ENCODE results near the gene PAK3.

- TF ChIP-seq, protein P1, sequence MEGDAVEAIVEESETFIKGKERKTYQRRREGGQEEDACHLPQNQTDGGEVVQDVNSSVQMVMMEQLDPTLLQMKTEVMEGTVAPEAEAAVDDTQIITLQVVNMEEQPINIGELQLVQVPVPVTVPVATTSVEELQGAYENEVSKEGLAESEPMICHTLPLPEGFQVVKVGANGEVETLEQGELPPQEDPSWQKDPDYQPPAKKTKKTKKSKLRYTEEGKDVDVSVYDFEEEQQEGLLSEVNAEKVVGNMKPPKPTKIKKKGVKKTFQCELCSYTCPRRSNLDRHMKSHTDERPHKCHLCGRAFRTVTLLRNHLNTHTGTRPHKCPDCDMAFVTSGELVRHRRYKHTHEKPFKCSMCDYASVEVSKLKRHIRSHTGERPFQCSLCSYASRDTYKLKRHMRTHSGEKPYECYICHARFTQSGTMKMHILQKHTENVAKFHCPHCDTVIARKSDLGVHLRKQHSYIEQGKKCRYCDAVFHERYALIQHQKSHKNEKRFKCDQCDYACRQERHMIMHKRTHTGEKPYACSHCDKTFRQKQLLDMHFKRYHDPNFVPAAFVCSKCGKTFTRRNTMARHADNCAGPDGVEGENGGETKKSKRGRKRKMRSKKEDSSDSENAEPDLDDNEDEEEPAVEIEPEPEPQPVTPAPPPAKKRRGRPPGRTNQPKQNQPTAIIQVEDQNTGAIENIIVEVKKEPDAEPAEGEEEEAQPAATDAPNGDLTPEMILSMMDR (IDR thresholded peaks at IDR 0.05), result no peak
- no peak for TF ChIP-seq POLR2A (IDR thresholded peaks at IDR 0.05)
These were observed 74.0 kb downstream of the PAK3 start for GRCh38 chrX:111170017-111170416.

Measured in adrenal gland (tissue), 5 donors.